Parathyroid adenoma (tissue), 2 donors: Measurements from ENCODE around the gene BRD3OS.

ENCODE experiments used
- H2AFZ ChIP-seq: fragments of 300-600 bp; sonication (generic); one replicate; pipeline ENCODE4 v1.7.0; 2017; ENCODE audit warnings: antibody characterized with exemption, mild to moderate bottlenecking
- H3K27ac ChIP-seq: fragments of 300-600 bp; sonication (generic); one replicate; pipeline ENCODE4 v1.7.0; 2017
- H3K27me3 ChIP-seq: fragments of 300-600 bp; sonication (generic); one replicate; pipeline ENCODE4 v1.7.0; 2017; ENCODE audit warnings: low read length; ENCODE audit not compliant: control insufficient read depth, insufficient read depth
- H3K36me3 ChIP-seq: fragments of 300-600 bp; sonication (generic); one replicate; pipeline ENCODE4 v1.7.0; 2017; ENCODE audit warnings: low read length; ENCODE audit not compliant: control insufficient read depth, insufficient read depth
- H3K4me1 ChIP-seq: fragments of 300-600 bp; sonication (generic); one replicate; pipeline ENCODE4 v1.7.0; 2017; ENCODE audit warnings: control low read depth
- H3K4me2 ChIP-seq: fragments of 300-600 bp; sonication (generic); one replicate; pipeline ENCODE4 v1.7.0; 2017; ENCODE audit warnings: low read length
- H3K4me3 ChIP-seq: fragments of 300-600 bp; sonication (generic); one replicate; pipeline ENCODE4 v1.7.0; 2017; ENCODE audit warnings: low read depth, low read length
- H3K79me2 ChIP-seq: fragments of 300-600 bp; sonication (generic); one replicate; pipeline ENCODE4 v1.7.0; 2017; ENCODE audit warnings: control low read depth
- H3K9ac ChIP-seq: fragments of 300-600 bp; sonication (generic); one replicate; pipeline ENCODE4 v1.7.0; 2017; ENCODE audit warnings: mild to moderate bottlenecking
- H3K9me3 ChIP-seq: fragments of 300-600 bp; sonication (generic); one replicate; pipeline ENCODE4 v1.7.0; 2017; ENCODE audit warnings: low read length; ENCODE audit not compliant: control insufficient read depth
- CTCF ChIP-seq: fragments of 300-600 bp; sonication (generic); IDR thresholded peaks from one replicate; pipeline ENCODE4 v1.7.0; 2017; ENCODE audit warnings: antibody characterized with exemption, mild to moderate bottlenecking
- donor health status: primary hyperparathyroidism.

The BRD3OS gene

GRCh38 chr9:134024214-134024792 is 978 bp upstream of the BRD3OS start:
- TF ChIP-seq CTCF: no peak
- no peaks in the 10 kb centered on the region for H3K79me2 ChIP-seq
- H3K4me3 ChIP-seq: no peak overlapping the region
- no peak overlapping the region for H3K4me2 ChIP-seq
- no peaks in the 10 kb centered on the region for H3K9me3 ChIP-seq
- H3K27ac ChIP-seq: no peak overlapping the region
- no peaks in the 10 kb centered on the region for H3K36me3 ChIP-seq
- no peak overlapping the region for H3K9ac ChIP-seq
- H3K27me3 ChIP-seq: no peaks in the 10 kb centered on the region
- peak overlapping the region; percentile 53 for H2AFZ ChIP-seq
- H3K4me1 ChIP-seq: no peaks in the 10 kb centered on the region

GRCh38 chr9:134025606-134026541 is 593 bp downstream of the BRD3OS start:
- no peak for TF ChIP-seq CTCF
- no peaks in the 10 kb centered on the region for H3K79me2 ChIP-seq
- peak overlapping the region; percentile 92 for H3K4me2 ChIP-seq
- no peaks in the 10 kb centered on the region for H3K27me3 ChIP-seq
- peak overlapping the region; percentile 71 for H3K4me3 ChIP-seq
- H3K9me3 ChIP-seq: no peaks in the 10 kb centered on the region
- no peaks in the 10 kb centered on the region for H3K4me1 ChIP-seq
- H3K36me3 ChIP-seq: no peaks in the 10 kb centered on the region
- H2AFZ ChIP-seq: peak overlapping the region; percentile 50
- H3K9ac ChIP-seq: peak overlapping the region; percentile 37
- H3K27ac ChIP-seq: peak overlapping the region; percentile 51

GRCh38 chr9:134026581-134026980 is 1.3 kb downstream of the BRD3OS start:
- H3K79me2 ChIP-seq: no peaks in the 10 kb centered on the region
- no peak overlapping the region for H3K4me3 ChIP-seq
- H3K4me2 ChIP-seq: peak overlapping the region; percentile 92
- TF ChIP-seq CTCF: no peak
- no peaks in the 10 kb centered on the region for H3K27me3 ChIP-seq
- no peak overlapping the region for H2AFZ ChIP-seq
- no peaks in the 10 kb centered on the region for H3K4me1 ChIP-seq
- no peak overlapping the region for H3K9ac ChIP-seq
- H3K27ac ChIP-seq: no peak overlapping the region
- H3K36me3 ChIP-seq: no peaks in the 10 kb centered on the region
- H3K9me3 ChIP-seq: no peaks in the 10 kb centered on the region

GRCh38 chr9:134026981-134027380 is 1.7 kb downstream of the BRD3OS start:
- no peaks in the 10 kb centered on the region for H3K36me3 ChIP-seq
- TF ChIP-seq CTCF: no peak
- no peak overlapping the region for H3K9ac ChIP-seq
- no peak overlapping the region for H3K4me2 ChIP-seq
- no peak overlapping the region for H3K27ac ChIP-seq
- H3K4me1 ChIP-seq: no peaks in the 10 kb centered on the region
- H3K27me3 ChIP-seq: no peaks in the 10 kb centered on the region
- H2AFZ ChIP-seq: no peak overlapping the region
- no peak overlapping the region for H3K4me3 ChIP-seq
- no peaks in the 10 kb centered on the region for H3K79me2 ChIP-seq
- H3K9me3 ChIP-seq: no peaks in the 10 kb centered on the region
